Esophagus mucosa (tissue), 1 donor: ENCODE results near the gene MPZL3. TPM values are rescaled to one million over a fixed set of nuclear protein-coding genes. Genes with fewer than 3 reads are reported as not detected.

Source experiments
- ATAC-seq: fragments of 200-7000 bp; cut with Tn5 transposase; one replicate; pipeline ENCODE4 v1.9.1; 2020
- total RNA-seq: library from RNA; stranded (reverse); gene quantifications from one replicate; pipeline ENCODE4 v1.2.4, GENCODE V29; 2023
- donor health status: DM: yes; HTN: yes; CAD: no.

MPZL3 gene
- total RNA-seq, 1 donor from 2014 or later, result 20.7 TPM

DNA sequence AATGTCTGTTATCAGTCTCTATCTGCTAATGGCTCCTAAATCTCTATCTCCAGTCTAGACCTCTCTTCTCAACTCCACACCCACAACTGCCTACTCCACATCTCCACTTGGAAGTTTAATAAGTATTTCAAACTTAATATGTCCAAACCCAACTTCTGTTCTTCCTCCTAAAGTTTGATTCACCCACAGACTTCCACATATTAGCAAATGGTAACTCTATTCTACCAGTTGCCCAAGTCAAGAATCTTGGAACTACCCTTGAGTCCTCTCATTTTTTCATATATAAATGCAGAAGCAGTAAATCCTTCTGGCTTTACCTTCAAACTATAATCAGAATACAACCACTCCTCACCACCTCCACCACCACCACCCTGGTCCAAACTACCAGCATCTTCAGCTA is 20.7 kb downstream of the MPZL3 start:
- no peak for ATAC-seq

GRCh38 chr11:118230088-118230487 is 22.1 kb downstream of the MPZL3 start:
- no peak for ATAC-seq

GRCh38 chr11:118229274-118229847 is 22.8 kb downstream of the MPZL3 start:
- ATAC-seq, result peak; percentile 40

- peak; percentile 11 for ATAC-seq
These were observed 24.0 kb downstream of the MPZL3 start for GRCh38 chr11:118227865-118228785.

DNA sequence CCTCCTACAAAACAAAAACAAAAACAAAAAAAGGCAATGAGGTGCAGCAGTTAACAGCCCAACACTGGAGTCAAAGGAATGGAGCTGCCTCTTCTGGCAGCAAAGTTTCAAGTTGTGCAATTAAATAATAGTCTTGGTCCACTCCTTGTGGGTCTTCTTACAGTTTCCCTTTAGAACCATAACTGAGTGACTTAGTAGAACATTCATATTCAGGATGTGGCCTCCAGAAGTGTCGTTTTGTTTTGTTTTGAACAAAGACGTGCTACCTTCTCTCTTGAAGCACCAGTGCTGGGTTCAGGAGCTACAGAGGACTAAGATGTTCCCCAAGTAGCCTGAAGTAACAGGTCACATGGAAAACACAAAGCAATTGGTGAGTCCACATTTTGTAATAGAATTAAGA is 25.4 kb downstream of the MPZL3 start:
- no peak for ATAC-seq

DNA sequence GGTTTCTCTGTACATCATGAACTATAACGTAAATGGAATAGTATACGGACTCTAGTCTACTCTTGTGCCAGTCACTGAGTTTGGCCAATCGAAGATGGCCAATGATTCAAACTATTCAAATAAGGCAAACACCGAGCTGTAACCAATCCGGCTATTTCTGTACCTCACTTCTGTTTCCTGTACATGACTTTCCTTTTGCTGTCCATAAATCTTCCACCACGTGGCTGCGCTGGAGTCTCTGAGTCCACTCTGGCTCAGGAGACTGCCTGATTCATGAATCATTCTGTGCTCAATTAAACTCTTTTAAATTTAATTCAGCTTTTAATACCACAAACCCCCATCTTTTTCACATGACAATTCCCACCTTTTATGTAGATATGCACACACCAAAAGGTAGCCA is 25.9 kb downstream of the MPZL3 start:
- no peak for ATAC-seq

GRCh38 chr11:118224511-118225188 is 27.5 kb downstream of the MPZL3 start, which contains the start of gene JAML:
JAML (minus strand) TSS chr11:118225011; CDS start chr11:118214866, 10,145 bp downstream.
- no peak for ATAC-seq

GRCh38 chr11:118223992-118224391 is 28.2 kb downstream of the MPZL3 start:
- no peak for ATAC-seq

GRCh38 chr11:118223570-118223969 is 28.6 kb downstream of the MPZL3 start:
- no peak for ATAC-seq

DNA sequence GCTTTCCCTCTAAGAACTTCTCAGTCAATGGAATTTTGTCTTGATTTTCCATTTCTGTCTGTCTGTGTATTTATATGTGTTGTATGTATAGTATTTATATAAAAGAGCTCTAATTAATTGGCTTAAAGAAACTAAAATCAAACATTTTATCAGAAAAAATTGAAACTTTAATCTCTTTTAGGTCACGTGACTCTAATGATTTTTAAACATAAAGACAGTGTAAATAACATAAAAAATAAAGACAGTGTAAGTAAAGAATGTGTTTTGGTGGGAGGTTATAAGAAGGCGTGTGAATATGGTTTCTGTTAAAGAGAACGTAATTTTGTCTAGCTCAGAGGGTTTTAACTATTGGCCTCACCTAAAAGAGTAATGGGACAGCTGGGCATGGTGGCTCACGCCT is 29.7 kb downstream of the MPZL3 start:
- ATAC-seq, result no peak

GRCh38 chr11:118221419-118221818 is 30.7 kb downstream of the MPZL3 start:
- ATAC-seq, result no peak

GRCh38 chr11:118219732-118220131 is 32.4 kb downstream of the MPZL3 start:
- no peak for ATAC-seq

GRCh38 chr11:118219244-118219643 is 32.9 kb downstream of the MPZL3 start:
- no peak for ATAC-seq

DNA sequence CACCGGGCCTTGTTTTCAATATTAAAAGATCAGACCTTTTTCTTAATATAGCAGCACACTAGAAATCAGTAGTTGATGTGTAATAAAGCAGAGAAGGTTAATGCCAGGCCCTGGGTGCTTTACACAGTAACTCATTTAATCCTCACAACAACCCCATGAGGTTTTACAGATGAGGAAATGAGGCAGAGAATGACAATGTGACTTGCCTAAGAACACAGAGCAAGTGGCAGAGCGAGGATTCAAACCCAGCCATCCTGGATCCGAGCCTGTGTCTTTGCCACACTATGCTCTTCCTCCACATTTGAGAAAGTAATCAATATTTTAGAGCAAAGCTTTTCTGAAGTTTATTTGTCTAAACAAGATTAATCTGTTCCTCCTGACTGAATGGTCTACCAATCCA is 34.6 kb downstream of the MPZL3 start:
- no peak for ATAC-seq

GRCh38 chr11:118216621-118217481 is 35.3 kb downstream of the MPZL3 start:
- no peak for ATAC-seq

DNA sequence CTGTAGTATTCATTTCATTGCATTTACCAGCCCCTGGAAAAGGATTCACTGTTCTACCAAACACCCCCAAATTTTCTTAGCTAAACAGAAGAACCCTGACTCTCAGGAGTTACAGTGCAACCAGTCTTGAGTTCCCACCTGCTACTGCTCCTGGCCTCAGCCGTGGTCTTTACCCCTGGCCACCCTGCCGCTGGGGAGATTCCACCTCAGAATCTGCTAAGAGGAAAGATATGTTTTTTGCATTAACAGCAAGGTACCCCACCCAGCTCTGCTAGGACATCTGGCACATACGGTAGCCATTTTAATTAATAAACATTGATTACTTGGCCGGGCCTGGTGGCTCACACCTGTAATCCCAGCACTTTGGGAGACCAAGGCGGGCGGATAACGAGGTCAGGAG is 36.4 kb downstream of the MPZL3 start:
- no peak for ATAC-seq

GRCh38 chr11:118215262-118215661 is 36.9 kb downstream of the MPZL3 start:
- no peak for ATAC-seq

DNA sequence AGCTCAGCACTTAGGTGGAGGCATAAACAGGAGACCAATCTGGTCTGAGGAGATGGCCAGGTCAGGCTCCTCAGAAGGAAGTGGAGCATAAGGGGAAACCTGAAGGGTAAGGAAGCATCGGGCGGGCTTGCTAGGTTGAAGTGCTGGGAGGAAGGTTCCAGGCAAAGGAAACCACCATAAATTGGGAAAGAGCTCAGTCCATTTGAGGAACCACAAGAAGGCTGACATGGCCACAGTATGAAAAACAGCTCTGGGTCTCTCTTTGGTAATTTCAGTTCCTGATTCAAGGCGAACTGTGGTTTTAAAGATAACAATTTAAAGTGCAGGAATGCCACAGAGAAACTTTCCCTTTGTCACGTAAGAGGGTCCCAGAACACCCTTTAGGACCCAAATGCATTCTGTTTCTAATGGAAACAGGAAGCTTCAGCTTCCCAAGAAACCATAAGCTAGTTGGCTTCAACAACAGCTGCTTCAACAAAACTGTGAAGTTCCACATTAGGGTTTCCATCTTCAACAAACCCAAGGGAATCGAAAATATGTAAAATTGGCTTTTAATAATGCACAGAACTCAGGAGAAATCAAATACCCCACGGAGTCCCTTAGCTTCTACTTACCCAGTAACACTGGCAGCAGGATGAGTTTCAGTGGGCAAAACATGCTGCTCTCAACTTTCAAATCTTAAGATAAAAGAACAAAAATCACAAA is 37.8 kb downstream of the MPZL3 start:
- ATAC-seq, result no peak

DNA sequence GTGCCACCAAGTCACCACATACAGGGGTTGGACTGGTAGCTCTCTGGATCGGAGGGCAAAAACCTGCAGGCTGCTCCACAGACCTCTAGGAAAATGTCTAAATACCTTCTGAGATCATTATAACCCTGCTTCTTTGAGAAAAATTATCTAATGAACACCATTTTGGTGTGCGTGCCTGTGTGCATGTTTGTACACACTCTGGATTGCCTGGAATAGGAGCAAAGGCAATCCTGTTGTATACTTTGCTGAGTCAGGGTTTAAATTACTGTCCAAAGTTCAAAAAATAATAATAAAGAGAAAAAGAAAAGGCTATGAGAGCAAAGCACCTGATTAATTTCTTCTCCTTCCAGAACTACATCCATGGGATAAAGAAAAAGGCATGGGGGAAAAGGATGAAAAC is 38.4 kb downstream of the MPZL3 start:
- ATAC-seq, result no peak

DNA sequence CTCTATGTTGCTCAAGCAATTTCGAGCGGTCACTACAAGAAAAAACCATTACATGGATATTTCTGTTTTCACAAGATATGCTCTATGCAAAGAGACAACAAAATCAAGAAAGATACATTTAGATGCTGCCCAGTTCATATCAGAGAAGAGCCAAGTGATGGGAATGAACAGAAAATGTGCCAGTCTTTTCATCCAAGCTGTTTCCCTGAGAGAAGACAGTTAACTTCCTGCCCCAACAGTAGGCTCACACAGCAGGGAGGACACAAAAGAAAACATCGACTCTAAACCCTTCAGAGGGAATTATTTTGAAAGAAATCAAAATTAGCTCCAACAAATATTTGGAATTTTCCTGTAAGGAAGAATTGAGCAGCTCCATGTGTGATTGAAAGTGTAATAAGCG is 39.0 kb downstream of the MPZL3 start:
- ATAC-seq, result no peak

DNA sequence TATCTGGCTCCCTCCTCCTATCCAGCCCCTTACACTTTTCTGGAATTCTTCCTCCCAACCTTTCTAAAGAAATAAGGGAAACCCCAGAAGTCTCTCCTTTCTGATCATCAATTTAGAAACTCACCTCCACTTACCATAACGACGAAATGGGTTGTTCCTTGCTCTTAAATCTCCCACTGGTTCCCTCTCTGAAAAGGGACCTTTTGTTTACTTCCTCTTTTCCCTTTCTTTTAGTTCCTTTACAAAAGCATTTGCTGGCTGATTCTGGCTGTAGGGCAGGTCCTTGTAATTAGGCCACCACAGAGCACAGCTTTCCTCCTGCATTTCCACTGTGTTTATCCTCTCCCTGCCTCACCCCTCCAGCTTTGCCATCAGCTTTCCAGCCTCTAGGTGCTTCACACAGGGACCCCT is 39.4 kb downstream of the MPZL3 start:
- ATAC-seq, result no peak
